Measurements from ENCODE around the gene LRMDA.

The LRMDA gene

DNA sequence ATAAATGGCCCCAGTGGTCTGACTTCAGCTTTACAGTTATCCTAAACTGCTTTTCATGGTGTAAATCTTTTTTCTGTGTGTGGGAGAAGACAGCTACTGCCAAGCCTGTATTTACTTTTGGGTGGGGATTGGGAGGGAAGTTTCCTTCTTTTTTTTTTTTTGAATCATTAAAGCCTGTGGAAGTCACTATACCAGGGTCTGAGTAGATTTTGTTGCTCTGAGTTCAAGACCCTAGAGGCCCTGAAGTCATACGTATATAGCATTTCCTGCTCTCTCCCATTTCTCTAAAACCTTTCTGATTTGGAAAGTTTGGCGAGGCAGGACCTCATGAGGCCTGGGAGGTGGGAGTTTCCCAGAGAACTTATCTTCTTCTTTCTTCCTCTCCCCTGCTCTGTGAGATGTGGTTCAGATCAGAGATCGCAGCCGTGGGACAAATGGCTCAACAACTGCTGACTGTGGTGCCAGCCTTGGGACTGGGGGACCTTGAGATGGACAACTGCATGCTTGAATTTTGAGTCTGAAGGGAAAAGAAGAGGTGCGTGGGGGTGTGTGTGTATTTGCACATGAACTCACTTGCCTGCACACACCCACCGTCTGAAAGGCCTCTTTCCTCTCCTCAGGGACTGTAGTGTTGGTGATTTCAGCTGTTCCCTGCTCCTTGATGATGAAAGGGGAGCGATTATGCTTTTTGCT, 18.1 kb downstream of the LRMDA start:
- DNase-seq (ENCODE audit: low read depth in 2 of 2), result no peak

DNA sequence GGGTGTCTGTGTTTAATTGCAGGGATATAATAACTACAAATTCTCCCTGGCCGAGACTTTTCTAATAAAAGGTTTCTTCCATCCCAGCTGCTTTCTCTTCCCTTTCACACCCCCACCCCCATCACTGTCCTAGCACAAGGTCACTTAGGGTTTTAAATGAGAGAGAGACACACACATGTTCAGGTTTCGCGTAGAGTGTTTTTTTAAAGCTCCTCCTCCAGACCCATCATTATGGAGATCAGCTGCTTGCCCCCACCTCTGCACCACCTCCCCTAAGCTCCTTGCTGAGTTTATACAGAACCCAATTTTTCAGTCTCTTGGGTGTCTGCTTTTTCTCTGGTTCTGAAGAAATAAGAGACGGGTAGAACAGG, 18.6 kb downstream of the LRMDA start:
- no peak for DNase-seq (ENCODE audit: low read depth in 2 of 2)

DNA sequence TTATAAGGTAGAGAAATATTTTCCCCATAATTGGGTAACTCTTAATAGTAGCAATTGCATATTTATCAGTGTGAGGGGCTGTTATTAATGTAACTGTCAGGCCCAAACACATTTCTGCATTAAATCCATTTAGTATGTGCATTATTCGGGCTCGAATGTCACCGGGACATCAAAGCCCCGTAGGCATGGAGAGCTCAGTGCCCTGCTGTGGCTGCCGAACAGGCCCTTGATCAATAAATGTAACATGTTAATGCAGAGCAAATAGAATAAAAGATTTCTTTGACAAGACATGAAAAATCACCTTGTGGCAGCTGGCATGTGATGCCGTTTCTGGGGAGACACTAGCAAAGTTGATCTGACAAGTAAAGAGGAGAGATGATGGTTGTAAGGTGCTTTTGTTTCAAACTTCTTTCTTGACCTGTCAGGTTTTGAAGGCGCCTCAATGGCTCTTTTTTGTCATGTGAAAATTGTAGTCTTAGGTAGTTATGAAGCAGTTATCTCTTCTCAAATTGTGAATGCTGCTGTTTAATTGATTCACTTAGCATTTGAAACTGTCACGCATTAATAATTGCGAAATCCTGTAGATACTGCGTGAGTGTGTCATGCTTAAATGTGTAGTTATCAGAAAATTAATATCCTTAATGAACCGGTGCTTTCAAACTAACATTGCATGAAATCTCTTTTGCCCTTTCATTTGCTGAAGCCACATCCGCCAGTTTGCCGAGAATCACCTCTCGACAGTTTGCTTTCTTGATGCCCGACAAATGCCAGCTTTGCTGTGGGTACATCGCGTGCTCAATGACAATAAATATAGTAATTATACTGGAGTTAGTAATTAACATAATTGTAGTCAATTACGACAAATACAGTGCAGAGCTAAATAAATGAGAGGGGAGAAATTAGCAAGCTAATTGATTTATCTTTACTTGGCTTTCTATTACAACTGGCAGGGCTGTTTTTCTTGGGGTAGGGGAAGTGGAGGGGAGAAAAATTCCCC, 19.5 kb downstream of the LRMDA start:
- DNase-seq (ENCODE audit: low read depth in 2 of 2), result no peak

DNA sequence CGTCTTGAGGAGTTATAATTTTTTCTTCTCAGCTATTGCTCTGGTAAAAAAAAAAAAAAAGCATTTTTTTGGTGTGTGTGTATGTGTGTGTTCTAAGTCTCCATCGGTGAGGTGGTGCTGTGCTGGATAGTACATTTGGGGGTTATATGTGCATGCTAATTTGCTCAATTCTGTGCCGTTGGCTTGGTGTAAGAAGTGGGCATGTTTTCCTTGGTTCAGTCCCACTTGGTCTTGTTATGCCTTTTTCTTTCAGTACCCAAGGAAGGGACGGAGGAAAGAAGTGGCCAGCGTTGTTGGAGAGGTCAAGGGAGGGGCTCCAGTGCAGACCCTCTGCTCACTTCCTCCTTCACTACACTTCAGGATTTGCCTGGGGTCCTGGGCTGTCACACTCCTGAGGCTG, 20.4 kb downstream of the LRMDA start:
- DNase-seq (ENCODE audit: low read depth in 2 of 2), result no peak

DNA sequence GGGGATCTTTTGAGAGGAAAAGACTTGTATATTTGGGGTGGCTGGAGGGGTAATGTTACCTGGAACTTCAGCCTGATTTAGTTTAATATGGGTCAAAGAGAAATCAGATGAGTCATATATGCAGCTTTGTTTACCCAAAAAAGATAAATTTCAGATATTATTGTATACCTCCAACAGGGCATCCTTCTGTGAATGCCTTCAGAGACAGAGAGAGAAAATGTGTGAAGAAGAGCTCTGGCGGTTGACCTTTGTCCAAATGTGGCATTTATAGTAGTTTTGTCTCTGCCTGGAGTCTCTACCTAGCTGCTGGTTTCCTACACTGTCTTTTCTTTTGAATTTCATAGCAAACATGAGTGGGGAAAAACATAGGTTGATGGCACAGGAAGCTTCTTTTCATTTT, 21.6 kb downstream of the LRMDA start:
- DNase-seq (ENCODE audit: low read depth in 2 of 2), result no peak

DNA sequence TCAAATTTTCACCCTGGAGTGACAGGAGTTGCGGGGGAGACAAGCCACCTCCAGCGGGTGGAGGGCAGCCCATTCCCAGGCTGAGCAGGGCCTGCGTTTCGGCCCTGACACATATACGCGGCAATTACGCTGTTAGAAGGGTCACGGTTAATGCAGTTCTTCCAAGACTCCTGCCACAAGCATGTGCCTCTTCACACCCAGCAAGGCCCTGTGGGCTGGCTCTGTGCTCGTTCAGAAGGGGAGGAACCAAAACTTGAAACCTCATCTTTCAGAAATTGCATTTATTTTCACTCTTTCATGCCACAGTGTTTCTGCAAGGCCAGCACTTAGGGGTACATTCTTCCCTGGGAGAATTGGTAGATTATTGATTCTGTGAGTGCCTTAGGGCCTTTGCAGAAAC, 24.7 kb downstream of the LRMDA start:
- no peak for DNase-seq (ENCODE audit: low read depth in 2 of 2)

DNA sequence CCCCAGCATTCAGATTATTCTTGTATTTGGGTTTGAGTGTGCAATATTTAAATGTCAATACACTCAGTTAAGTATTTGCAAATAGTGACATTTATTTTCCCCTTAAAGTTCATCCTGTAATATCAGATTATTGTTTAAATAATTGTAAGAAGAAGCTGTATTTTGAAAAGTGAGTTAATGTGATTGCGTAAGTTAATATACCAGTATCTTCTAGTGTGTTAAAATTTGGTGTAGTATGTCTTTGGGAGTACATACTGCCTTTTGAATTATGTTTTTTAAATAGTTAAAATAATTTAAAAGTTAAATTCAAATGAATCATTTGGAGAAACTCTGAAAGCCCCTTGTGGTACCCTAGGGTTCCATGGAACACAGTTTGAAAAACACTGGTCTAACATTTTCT, 28.6 kb downstream of the LRMDA start:
- no peak for DNase-seq (ENCODE audit: low read depth in 2 of 2)

DNA sequence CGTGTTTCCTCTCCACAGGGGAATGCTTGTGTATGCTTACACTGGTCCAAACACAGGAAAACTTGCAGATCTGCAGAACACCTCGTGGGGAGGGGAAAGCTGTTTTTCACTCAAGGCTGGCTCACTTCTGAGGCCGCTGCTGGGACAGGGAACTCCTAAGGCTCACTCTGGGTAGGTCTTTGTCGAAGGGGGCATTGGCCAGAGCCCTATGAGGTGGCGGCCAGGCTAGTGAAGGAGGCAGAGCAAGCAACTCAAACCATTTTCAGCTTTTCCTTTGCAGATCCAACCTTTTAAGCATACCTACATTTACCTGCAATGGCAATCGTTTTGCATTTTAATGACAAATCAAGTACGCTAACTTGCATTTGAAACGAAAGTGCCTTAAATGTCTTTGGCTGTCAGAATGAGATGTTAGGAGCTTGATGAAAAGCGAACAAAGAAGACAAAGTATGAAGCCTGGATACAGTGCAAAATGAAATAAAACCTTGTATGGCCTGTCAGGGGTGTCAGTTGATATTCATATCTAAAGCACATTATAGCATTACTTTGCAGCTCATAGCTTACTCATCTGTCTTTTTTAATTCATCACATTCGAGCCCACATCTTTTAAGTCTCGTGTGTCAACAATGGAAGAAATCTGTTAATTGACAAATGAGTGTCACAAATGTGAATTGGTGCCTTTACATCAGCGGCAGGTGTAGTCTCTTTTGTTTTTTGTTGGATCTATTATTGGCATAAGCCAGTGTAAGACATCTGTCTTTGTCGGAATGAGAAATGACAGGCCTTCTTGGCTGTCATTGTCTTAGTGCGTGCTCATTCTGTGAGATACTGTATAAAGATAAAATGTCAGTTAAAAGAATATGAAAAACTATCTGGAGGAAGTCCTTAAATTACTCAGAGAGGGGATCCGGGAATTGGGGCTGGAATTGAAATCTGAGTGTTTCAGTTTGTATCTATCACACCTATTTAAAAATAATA, 30.5 kb downstream of the LRMDA start:
- DNase-seq (ENCODE audit: low read depth in 2 of 2), result no peak

DNA sequence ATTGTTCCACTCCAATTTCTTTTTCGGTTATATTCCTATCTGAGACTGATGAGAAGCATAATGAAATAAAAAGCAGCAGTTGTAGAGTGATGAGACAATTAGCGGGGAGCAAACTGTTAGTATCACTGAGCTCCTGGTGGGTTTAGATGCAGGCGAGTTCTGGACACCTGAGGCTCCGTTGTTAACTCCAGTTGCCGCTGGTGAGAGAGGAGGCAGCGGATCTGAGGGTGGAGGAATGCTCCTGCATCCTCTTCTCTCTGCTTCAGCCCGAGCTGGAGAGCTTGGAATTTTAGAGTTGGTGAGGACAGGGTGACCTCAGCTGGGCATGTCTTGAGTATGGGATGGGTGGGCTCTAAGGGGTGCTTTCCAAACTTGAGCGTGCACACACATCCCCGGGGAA, 31.4 kb downstream of the LRMDA start:
- no peak for DNase-seq (ENCODE audit: low read depth in 2 of 2)

DNA sequence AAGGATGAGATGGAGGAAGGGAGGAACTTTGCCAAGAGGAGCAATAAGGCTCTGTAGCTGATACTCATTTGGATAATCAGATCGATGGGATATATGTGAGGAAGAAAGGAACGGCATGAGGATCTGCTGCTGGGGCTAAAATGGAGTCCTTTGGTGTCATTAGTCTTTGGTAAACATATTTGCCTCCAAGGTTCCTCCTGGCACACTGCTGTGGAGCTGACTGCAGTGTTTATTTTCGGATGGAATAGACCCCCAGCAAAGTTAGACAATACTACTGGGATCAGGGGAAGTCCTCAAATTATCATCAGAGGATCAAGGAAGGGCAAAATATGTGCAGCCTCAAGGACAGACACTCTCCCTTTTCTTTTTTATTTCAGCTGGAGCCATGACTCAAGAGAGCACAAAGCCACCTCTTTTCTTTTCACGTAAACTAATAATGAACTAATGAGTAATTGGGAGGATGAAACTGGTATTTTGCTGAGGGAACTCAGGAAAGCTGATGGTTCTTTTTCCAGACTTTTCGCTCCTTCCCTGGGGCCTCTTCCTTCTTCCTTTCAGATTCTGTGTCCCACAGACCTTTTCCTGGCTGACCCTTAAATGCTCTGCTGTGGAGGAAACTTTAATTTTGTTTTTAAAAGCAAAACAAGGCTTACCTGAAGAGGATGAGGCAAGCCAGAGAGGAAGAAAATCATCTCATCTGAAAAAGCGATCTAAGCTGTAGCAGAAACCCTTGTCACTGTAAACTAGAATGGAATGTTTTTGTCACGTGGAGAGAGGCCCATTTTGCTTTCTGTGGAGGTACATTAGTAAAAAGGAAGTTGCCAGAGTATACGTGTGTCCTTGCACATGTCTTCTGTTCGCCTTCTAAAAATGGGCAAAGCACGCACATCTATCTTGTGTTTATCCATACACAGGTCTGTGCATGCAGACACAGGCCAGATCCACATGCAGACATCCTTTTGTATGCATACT, 33.3 kb downstream of the LRMDA start:
- DNase-seq (ENCODE audit: low read depth in 2 of 2), result no peak

DNA sequence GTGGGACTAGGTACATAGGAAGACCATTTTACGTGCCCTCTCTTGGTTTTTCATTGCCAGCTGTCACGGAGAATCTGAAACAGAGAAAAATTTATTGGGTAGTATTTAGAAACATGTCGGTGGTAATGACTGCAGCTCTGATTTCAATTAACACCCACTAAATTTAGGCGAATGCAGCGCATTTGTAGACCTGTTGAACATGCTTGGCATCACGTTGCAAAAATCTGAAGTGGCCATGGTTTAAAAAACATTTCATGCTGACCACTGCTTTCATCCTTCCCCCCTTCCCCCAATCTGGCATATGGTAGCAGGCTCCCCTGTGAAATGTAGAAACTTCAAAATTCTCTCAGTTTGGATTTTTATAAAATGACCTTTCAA, 34.0 kb downstream of the LRMDA start:
- DNase-seq (ENCODE audit: low read depth in 2 of 2), result no peak

DNA sequence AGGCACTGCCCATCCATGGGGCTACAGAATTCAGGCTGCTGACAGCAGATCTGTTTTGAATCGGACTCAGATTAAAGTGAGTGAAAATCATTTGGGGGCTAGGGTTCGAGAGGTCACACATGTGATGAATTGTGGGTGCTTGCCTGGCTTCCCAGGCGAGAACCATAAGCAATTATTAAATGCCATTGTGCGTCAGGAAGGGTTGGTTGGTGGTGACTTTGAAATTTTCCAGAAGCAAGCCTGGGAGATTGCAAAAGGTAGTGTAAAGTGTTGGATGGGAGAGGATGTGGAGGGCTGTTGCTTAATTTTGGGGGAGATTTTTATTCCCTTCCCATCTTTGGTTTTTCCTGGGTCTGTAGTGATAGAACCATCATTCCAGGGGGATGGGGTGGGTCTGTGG, 34.6 kb downstream of the LRMDA start:
- DNase-seq (ENCODE audit: low read depth in 2 of 2), result no peak

DNA sequence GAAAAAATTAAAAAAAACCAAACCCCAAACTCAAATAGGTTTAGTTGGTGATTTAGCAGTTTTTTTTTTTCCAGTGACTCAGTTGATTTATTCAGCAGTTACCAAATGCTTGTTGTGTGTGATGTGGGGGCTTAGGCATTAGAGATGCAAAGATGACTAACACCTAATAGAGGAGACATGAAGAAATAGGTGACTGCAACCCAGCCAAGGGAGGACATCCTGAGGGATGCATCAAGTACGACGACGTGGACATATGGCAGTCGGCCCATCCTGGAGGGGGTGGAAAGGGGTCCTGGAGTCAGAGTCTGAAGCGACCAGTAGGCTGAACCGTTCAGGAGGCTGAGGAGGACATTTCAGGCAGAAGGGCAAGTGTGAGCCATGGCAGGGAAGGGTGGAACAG, 35.5 kb downstream of the LRMDA start:
- DNase-seq (ENCODE audit: low read depth in 2 of 2), result no peak

DNA sequence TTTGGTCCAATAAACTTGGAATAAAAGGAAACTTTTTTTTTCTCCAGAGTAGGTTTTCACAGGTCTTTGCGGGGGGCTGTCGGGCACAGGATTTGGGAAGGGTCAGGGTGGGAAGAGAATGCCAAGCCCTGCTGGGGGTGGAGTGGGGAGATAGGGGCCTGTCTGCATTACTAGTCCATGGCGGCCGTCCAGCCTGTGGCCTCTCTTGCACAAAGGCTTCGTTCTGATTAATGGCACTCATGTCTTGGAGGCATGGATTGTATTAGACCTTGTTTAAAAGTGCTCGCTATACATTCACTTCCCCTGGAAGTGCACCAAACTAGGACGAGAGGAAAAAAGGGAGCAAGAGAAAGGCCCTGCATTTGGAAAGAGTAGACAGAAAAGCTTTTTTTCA, 37.2 kb downstream of the LRMDA start:
- DNase-seq (ENCODE audit: low read depth in 2 of 2), result no peak

DNA sequence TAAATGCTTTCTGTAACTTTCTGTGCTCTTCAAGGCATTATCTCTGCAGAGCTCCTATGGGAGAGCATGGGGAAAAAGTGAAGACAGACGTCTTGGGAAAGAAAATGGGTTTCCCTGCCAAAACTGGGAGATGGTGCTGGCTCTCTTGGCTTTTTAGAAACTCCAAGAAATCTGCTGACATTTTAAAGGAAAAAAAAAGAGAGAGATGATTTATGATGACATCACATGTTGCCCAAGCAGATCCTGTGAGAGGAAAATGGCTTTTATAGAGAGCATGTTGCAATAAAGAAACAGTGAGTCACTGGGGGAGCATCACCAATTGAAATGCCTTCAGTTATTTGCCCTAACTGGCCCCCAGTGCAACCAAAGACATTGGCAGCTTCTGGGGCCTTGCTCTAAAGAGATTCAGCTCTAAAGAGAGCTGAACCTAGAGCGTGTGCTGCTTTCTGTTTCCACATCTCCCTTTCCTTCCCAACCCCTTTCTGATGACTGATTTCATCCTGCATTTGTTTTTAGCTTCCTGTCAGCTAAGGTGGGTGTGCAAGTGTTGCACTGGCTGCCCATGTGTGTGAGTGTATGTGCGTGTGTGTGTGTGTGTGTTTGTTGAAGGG, 37.7 kb downstream of the LRMDA start:
- DNase-seq (ENCODE audit: low read depth in 2 of 2), result no peak

DNA sequence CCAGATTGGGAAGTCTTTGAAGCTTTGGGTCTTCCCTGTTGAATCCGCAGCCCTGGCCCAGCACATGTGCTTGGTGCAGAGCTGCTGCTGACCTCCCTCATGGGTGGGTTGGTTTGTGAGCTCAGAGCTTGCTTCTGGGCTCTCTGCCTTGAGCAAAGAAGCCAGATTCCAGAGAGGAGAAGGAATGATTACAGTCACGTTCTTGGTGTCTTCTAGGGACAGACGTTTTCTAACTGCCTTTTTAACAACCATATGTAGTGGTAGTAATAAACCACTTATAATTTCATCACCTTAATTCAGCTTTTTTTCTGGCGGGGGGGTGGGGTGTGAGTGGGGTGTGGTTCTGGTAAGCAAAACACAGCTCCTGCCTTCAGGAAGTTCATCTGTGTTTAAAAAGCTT, 39.5 kb downstream of the LRMDA start:
- no peak for DNase-seq (ENCODE audit: low read depth in 2 of 2)

DNA sequence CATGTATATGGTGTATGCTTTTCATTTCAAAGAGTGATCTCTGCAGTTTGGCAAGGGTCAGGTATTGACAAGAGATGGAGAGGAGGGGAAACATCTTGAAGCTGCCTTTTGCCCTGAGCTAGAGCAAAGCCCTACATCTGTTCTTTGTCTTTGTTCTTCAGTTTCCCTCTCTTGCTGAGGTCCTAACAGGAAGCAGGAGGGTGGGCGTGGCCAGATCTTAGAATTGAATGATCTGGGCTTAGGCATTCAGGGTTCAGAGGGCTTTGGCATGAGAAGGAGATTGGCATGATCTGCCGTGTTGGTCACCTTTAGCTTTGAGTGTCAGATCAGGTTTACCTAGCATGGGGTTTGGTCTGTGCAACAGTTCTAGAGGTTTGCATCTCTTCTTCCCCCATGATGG, 41.3 kb downstream of the LRMDA start:
- no peak for DNase-seq (ENCODE audit: low read depth in 2 of 2)

DNA sequence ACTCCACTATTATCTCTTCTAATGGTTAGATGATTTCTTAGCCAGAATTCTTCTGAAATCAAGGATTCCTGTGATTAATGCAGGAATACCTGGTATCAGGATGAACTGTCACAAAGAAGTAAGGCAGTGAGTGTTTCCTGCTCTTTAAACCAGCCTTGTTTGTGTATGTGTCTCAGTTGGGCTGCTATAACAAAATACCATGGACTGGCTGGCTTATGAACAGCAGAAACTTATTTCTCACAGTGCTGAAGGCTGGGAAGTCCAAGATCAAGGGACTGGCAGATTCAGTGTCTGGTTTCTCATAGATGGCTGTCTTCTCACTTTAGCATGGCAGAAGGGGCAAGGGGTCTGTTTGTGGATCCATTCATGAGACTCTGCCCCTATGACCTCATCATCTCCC, 42.7 kb downstream of the LRMDA start:
- DNase-seq (ENCODE audit: low read depth in 2 of 2), result no peak

DNA sequence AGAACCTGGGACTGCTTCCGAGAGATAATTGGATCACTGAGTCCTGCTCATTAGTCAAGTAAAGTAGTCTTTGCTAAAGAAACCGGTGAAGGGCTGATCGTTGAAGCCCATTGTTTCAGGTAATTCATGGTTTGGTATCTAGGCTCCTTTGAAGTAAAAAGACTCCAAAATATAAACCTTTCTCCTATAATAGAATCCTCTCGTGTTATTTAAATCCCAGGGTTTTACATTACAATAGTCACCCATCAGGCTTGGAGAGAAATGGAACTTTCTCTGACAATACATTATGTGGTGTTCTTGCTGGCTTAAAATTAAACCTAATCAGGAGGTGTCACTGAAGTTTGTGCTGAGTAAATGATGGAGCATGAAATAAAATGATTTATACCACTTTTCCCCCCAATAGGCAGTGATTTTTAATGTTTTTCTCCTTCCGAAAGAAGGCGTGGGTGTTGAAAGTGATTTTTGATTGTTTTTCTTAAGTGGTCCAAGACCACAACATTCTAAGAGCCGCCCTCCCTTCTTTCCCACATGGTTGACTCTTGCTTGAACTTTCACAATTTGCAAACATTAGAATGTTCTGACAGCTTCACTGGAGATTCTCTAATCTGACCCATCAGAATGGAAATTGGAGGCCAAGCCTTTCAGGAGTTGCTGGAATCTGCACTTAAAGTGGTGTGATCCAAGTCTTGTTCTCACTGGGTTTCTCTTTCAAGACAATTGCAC, 44.2 kb downstream of the LRMDA start:
- DNase-seq (ENCODE audit: low read depth in 2 of 2), result no peak

DNA sequence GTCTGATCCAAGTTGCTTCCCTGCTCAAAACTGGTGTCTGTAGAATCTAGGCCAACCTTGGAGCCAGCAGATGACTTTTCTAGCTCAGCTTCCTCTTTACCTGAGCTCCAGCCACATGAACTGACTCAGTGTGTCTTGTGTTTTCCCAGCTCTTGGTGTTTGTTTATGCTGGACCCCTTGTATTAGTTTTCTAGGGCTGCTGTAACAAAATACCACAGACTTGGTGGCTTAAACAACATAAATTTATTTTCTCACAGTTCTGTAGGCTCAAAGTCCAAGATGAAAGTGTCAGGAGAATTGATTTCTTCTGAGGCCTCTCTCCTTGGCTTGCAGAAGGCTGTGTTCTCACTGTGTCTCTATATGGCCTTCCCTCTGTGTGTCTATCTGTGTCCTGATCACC, 45.1 kb downstream of the LRMDA start:
- no peak for DNase-seq (ENCODE audit: low read depth in 2 of 2)
